Naive thymus-derived CD4-positive, alpha-beta T cell (primary cell): ENCODE measurements around the gene SSPN. TPM values are rescaled to one million over a fixed set of nuclear protein-coding genes. Genes with fewer than 3 reads are reported as not detected.

Experiments
- ATAC-seq: fragments of 150-1000 bp; cut with Tn5 transposase; 2 replicates; pipeline ENCODE4 v1.10.0; 2021; ENCODE audit warnings: mild to moderate bottlenecking, moderate library complexity
- CTCF ChIA-PET: fragments of 350-600 bp; sonication (Branson Sonifier 250); formaldehyde crosslinking; loops from one replicate; lab custom pipeline; 2021; ENCODE audit warnings: antibody characterized with exemption; lab: Charles Lee
- POLR2A ChIA-PET: fragments of 350-600 bp; sonication (Branson Sonifier 250); formaldehyde crosslinking; loops from one replicate; lab custom pipeline; 2021; ENCODE audit warnings: antibody characterized with exemption, inconsistent platforms; lab: Charles Lee
- DNase-seq, 9 donors: peaks; one replicate each; pipeline versions ENCODE4 v3.0.0 to v3.0.0-alpha.2; 2020 to 2022; ENCODE audit warnings: mixed read lengths in 1 of 9
- H3K27ac ChIP-seq: one replicate; pipeline ENCODE4 v1.7.0; 2013; ENCODE audit warnings: mild to moderate bottlenecking, low read depth, low read length, moderate library complexity
- H3K27me3 ChIP-seq, 2 donors: one replicate each; pipeline ENCODE4 v1.7.0; 2013; ENCODE audit warnings: low read length in 2 of 2, mild to moderate bottlenecking in 2 of 2, moderate library complexity in 2 of 2; ENCODE audit not compliant: control insufficient read depth in 2 of 2, insufficient read depth in 2 of 2
- H3K36me3 ChIP-seq, 3 experiments: 1 replicate in 2 of 3; 2 replicates in 1 of 3; pipeline ENCODE4 v1.7.0; 2013; ENCODE audit warnings: low read length in 3 of 3, mild to moderate bottlenecking in 3 of 3, moderate library complexity in 1 of 3; ENCODE audit not compliant: insufficient read depth in 3 of 3, control insufficient read depth in 2 of 3
- H3K4me1 ChIP-seq, 2 donors: one replicate each; pipeline ENCODE4 v1.7.0; 2013; ENCODE audit warnings: low read length in 2 of 2, mild to moderate bottlenecking in 2 of 2, moderate library complexity in 1 of 2; ENCODE audit not compliant: control insufficient read depth in 2 of 2, insufficient read depth in 2 of 2
- H3K4me3 ChIP-seq: 2 replicates; pipeline ENCODE4 v1.7.0; 2013; ENCODE audit warnings: mild to moderate bottlenecking, low read length
- H3K9me3 ChIP-seq, 3 experiments: 1 replicate in 2 of 3; 2 replicates in 1 of 3; pipeline ENCODE4 v1.7.0; 2013; ENCODE audit warnings: low read length in 3 of 3; ENCODE audit not compliant: control insufficient read depth in 2 of 3
- H3K27ac Mint-ChIP-seq, 9 donors: one replicate each; pipeline ENCODE4 v1.8.0; 2020 to 2022; ENCODE audit warnings: mixed read lengths in 9 of 9, mild to moderate bottlenecking in 8 of 9, moderate library complexity in 5 of 9, inconsistent platforms in 2 of 9
- H3K27me3 Mint-ChIP-seq, 5 donors: one replicate each; pipeline ENCODE4 v1.8.0; 2021 to 2022; ENCODE audit warnings: mixed read lengths in 5 of 5, mild to moderate bottlenecking in 1 of 5
- H3K36me3 Mint-ChIP-seq, 5 donors: one replicate each; pipeline ENCODE4 v1.8.0; 2020 to 2022; ENCODE audit warnings: mixed read lengths in 5 of 5, mild to moderate bottlenecking in 3 of 5, inconsistent platforms in 1 of 5
- H3K4me1 Mint-ChIP-seq, 7 donors: one replicate each; pipeline ENCODE4 v1.8.0; 2020 to 2022; ENCODE audit warnings: mixed read lengths in 7 of 7, mild to moderate bottlenecking in 3 of 7, inconsistent platforms in 1 of 7
- H3K4me3 Mint-ChIP-seq, 10 donors: one replicate each; pipeline ENCODE4 v1.8.0; 2020 to 2022; ENCODE audit warnings: mild to moderate bottlenecking in 10 of 10, mixed read lengths in 10 of 10, moderate library complexity in 6 of 10, inconsistent platforms in 2 of 10
- H3K9me3 Mint-ChIP-seq, 11 donors: one replicate each; pipeline ENCODE4 v1.8.0; 2020 to 2022; ENCODE audit warnings: mixed read lengths in 11 of 11, mild to moderate bottlenecking in 4 of 11, inconsistent platforms in 1 of 11, moderate library complexity in 1 of 11
- intact Hi-C, 2 donors: fragments of 100-400 bp; cut with micrococcal nuclease; formaldehyde crosslinking; loops; one replicate each; pipeline ENCODE4 v1.15.1; 2023
- polyA plus RNA-seq, 2 donors: library from polyadenylated mRNA; unstranded; fragments of 300-500 nt; fragmentation: Illumina TruSeq; gene quantifications; one replicate each; pipeline ENCODE4 v1.2.3, GENCODE V29; 2021
- total RNA-seq, 6 experiments: library from RNA in 5 of 6; stranded (reverse) in 5 of 6; gene quantifications; 1 replicate in 5 of 6; 2 replicates in 1 of 6; pipeline ENCODE4 v1.2.3 and lab custom pipeline; 2021 to 2026

SSPN gene
- total and polyA plus RNA-seq, 7 experiments from 2014 or later = 0.22 to 0.34 TPM; not detected in 5

DNA sequence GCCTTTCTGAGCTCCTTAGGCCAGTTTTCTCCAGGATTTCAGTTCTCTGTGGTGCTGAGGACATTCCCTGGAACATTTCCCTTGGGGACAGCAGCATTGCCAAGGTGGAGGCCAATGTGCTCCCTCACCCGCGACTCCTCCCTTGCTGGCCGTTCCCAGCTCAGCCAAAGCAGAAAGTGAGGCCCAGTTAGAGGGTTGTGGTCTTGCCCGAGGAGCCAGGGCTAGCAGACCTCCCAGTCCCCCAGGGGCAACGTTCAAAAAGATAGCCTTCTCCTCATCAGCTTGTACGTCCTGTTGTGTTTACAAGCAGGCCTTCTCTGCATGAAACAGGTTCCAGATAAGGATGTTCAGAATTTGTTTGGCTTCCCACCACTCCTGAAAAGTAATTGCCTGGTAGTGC, 78.4 kb downstream of the SSPN start:
- peaks cover 0 to 9% (median 6%) of the 10 kb centered on the region in 5 donors for H3K27me3 Mint-ChIP-seq
- POLR2A ChIA-PET = no interaction called here

GRCh38 chr12:26274441-26275312, 79.3 kb downstream of the SSPN start:
- no peak overlapping the region for H3K4me3 Mint-ChIP-seq
- POLR2A ChIA-PET = no interaction called here
- H3K36me3 Mint-ChIP-seq = no peaks in the 10 kb centered on the region

More for the DNA sequence above, 78.4 kb downstream of the SSPN start:
- Histone ChIP-seq H3K36me3 (no peaks in the 10 kb centered on the region), H3K4me1 (no peaks in the 10 kb centered on the region), H3K9me3 (no peaks in the 10 kb centered on the region), H3K27ac (no peak overlapping the region), H3K4me3 (no peak overlapping the region), H3K27me3 (no peaks in the 10 kb centered on the region)
- intact Hi-C loops = no loop called here
- Mint-ChIP-seq H3K27ac (no peak overlapping the region), H3K9me3 (no peaks in the 10 kb centered on the region), H3K36me3 (no peaks in the 10 kb centered on the region), H3K4me1 (peaks cover 0 to 12% (median 0%) of the 10 kb centered on the region in 7 donors), H3K4me3 (no peak overlapping the region)
- CTCF ChIA-PET = no interaction called here
- no peak for ATAC-seq
- no peak for DNase-seq

GRCh38 chr12:26275313-26276131, 80.1 kb downstream of the SSPN start:
- no peak for DNase-seq
- intact Hi-C loops = no loop called here
- no peak overlapping the region for H3K27ac Mint-ChIP-seq
- no peaks in the 10 kb centered on the region for H3K27me3 ChIP-seq
- no peaks in the 10 kb centered on the region for H3K9me3 Mint-ChIP-seq
- H3K4me3 ChIP-seq = no peak overlapping the region
- ChIA-PET CTCF (no interaction called here), POLR2A (no interaction called here)
- H3K9me3 ChIP-seq = no peaks in the 10 kb centered on the region
- no peak for ATAC-seq
- H3K27me3 Mint-ChIP-seq = peaks cover 0 to 14% (median 6%) of the 10 kb centered on the region in 5 donors
- H3K27ac ChIP-seq = no peak overlapping the region
- no peaks in the 10 kb centered on the region for H3K36me3 Mint-ChIP-seq
- peaks cover 0 to 12% (median 0%) of the 10 kb centered on the region in 7 donors for H3K4me1 Mint-ChIP-seq
- H3K36me3 ChIP-seq = no peaks in the 10 kb centered on the region
- H3K4me3 Mint-ChIP-seq = no peak overlapping the region
- no peaks in the 10 kb centered on the region for H3K4me1 ChIP-seq

More at GRCh38 chr12:26274441-26275312, 79.3 kb downstream of the SSPN start:
- Mint-ChIP-seq H3K27me3 (peaks cover 0 to 14% (median 6%) of the 10 kb centered on the region in 5 donors), H3K9me3 (no peaks in the 10 kb centered on the region), H3K27ac (peak overlapping the region in 1 of 9 donors; percentile 7), H3K4me1 (peaks cover 0 to 12% (median 0%) of the 10 kb centered on the region in 7 donors)
- no peaks in the 10 kb centered on the region for H3K4me1 ChIP-seq
- peak; percentile 90 for ATAC-seq
- H3K36me3 ChIP-seq = no peaks in the 10 kb centered on the region
- no peak overlapping the region for H3K4me3 ChIP-seq
- CTCF ChIA-PET = no interaction called here
- DNase-seq = peak in 1 of 9 donors; percentile 53
- intact Hi-C loops = no loop called here
- no peak overlapping the region for H3K27ac ChIP-seq
- H3K9me3 ChIP-seq = no peaks in the 10 kb centered on the region
- no peaks in the 10 kb centered on the region for H3K27me3 ChIP-seq

DNA sequence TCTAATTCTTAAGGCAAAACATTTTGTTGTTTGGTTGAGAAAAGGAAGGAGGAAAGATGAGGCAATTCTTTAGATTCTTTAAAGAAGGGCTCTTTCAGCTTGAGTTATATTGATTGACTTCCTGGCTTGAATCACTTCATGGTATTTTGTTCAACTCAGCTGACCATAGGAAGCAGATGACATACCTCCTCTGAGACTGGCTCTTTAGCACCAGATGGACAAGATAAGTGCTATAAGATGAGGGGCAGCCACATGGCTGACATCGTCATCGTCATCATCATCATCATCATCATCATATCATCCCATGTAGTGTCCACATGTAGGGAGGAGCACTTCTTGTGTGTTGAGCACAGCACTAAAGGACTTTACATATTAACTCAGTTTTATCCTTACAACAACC, 81.3 kb downstream of the SSPN start:
- no peak overlapping the region for H3K4me3 ChIP-seq
- H3K9me3 Mint-ChIP-seq = no peaks in the 10 kb centered on the region
- no peaks in the 10 kb centered on the region for H3K27me3 ChIP-seq
- POLR2A ChIA-PET = no interaction called here
- no peaks in the 10 kb centered on the region for H3K4me1 ChIP-seq
- intact Hi-C loops = no loop called here
- CTCF ChIA-PET = no interaction called here
- no peak overlapping the region for H3K27ac Mint-ChIP-seq
- H3K27me3 Mint-ChIP-seq = peaks cover 0 to 6% (median 2%) of the 10 kb centered on the region in 5 donors
- ATAC-seq (no peak), DNase-seq (no peak)
- H3K27ac ChIP-seq = no peak overlapping the region
- no peak overlapping the region for H3K4me3 Mint-ChIP-seq
- H3K9me3 ChIP-seq = no peaks in the 10 kb centered on the region
- H3K36me3 Mint-ChIP-seq = no peaks in the 10 kb centered on the region
- H3K4me1 Mint-ChIP-seq = peaks cover 0 to 12% (median 0%) of the 10 kb centered on the region in 7 donors
- no peaks in the 10 kb centered on the region for H3K36me3 ChIP-seq

- peaks cover 0 to 10% (median under 1%) of the 10 kb centered on the region in 5 donors for H3K27me3 Mint-ChIP-seq
- no peak for DNase-seq
- Histone ChIP-seq H3K9me3 (no peaks in the 10 kb centered on the region), H3K4me1 (no peaks in the 10 kb centered on the region), H3K27ac (no peak overlapping the region), H3K36me3 (no peaks in the 10 kb centered on the region), H3K27me3 (no peaks in the 10 kb centered on the region), H3K4me3 (no peak overlapping the region)
- intact Hi-C loops = no loop called here
- H3K27ac Mint-ChIP-seq = no peak overlapping the region
- H3K4me3 Mint-ChIP-seq = no peak overlapping the region
- no peaks in the 10 kb centered on the region for H3K9me3 Mint-ChIP-seq
- CTCF ChIA-PET = no interaction called here
- no peak for ATAC-seq
- peaks cover 0 to 12% (median 0%) of the 10 kb centered on the region in 7 donors for H3K4me1 Mint-ChIP-seq
- POLR2A ChIA-PET = no interaction called here
- no peaks in the 10 kb centered on the region for H3K36me3 Mint-ChIP-seq
Measured at GRCh38 chr12:26277506-26278246, 82.3 kb downstream of the SSPN start.

GRCh38 chr12:26278266-26278665, 82.9 kb downstream of the SSPN start:
- Histone ChIP-seq H3K27ac (no peak overlapping the region), H3K4me3 (no peak overlapping the region), H3K27me3 (no peaks in the 10 kb centered on the region), H3K36me3 (no peaks in the 10 kb centered on the region), H3K9me3 (no peaks in the 10 kb centered on the region), H3K4me1 (no peaks in the 10 kb centered on the region)
- Mint-ChIP-seq H3K27me3 (peaks cover 0 to 10% (median 2%) of the 10 kb centered on the region in 5 donors), H3K27ac (no peak overlapping the region), H3K4me1 (peaks cover 0 to 12% (median 0%) of the 10 kb centered on the region in 7 donors), H3K4me3 (no peak overlapping the region), H3K9me3 (no peaks in the 10 kb centered on the region), H3K36me3 (no peaks in the 10 kb centered on the region)
- CTCF ChIA-PET = no interaction called here
- DNase-seq (no peak), ATAC-seq (no peak)
- POLR2A ChIA-PET = no interaction called here
- intact Hi-C loops = no loop called here
